ENCODE results near the gene KCNG4.

DNA sequence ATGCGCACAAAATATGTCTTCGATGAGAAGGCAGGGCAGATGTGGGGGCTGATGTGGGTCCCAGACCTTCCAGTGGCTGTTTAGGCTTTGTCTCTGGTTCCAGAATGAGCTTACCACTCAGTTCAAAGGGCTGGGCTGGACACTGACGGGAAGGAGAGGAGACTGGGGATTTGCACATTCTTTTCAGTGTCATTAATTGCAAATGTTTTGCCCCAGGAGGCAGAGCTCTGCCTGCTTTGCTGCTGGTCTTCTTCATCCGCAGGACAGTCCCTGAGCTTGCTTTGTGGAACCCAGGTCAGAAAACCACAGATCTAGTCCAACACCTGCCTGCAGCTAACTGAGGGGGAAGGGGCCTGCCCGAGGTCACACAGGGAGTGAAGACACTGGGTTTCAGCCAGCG lies 20.9 kb downstream of the KCNG4 start:
- no peak for TF ChIP-seq CTCF (conservative IDR thresholded peaks at IDR 0.05; ENCODE audit: low read length)
- TF ChIP-seq EZH2phosphoT487 (IDR thresholded peaks at IDR 0.05; ENCODE audit: borderline replicate concordance) = no peak

All from Loucy (cell line).